Tibial artery (tissue), 4 donors: ENCODE data around the gene HOXC12.

Experiments used
- DNase-seq, 2 donors: peaks; one replicate each; pipeline ENCODE4 v3.0.0-alpha.2; 2019
- H3K27ac ChIP-seq, 2 donors: fragments of 200-600 bp; sonication (generic) in 1 of 2; 1 replicate in 1 of 2; 2 replicates in 1 of 2; pipeline ENCODE4 v1.5.1; 2018 to 2019; ENCODE audit warnings: mild to moderate bottlenecking in 1 of 2
- H3K27me3 ChIP-seq, 2 donors: fragments of 200-600 bp; sonication (generic) in 1 of 2; one replicate each; pipeline versions ENCODE4 v1.5.1 to v1.6.0; 2016 to 2019
- H3K36me3 ChIP-seq, 3 donors: fragments of 200-600 bp; sonication (generic) in 2 of 3; one replicate each; pipeline ENCODE4 v1.5.1; 2016 to 2019; ENCODE audit warnings: mild to moderate bottlenecking in 2 of 3
- H3K4me1 ChIP-seq, 4 donors: fragments of 200-600 bp; sonication (generic) in 2 of 4; 1 replicate in 3 of 4; 2 replicates in 1 of 4; pipeline ENCODE4 v1.5.1; 2016 to 2019
- H3K4me3 ChIP-seq, 2 donors: fragments of 200-600 bp; sonication (generic) in 1 of 2; 1 replicate in 1 of 2; 2 replicates in 1 of 2; pipeline ENCODE4 v1.5.1; 2018 to 2019; ENCODE audit warnings: mild to moderate bottlenecking in 2 of 2
- H3K9me3 ChIP-seq, 3 donors: fragments of 200-600 bp; sonication (generic) in 1 of 3; one replicate each; pipeline ENCODE4 v1.5.1; 2016 to 2019
- intact Hi-C: fragments of 100-400 bp; cut with DNase I; formaldehyde crosslinking; loops from one replicate; pipeline ENCODE4 v1.15.0; 2023; ENCODE audit warnings: low total_unique reads
- TF ChIP-seq, protein P1 (sequence below), 2 experiments: fragments of 200-600 bp in 1 of 2; fragments of 450-650 bp in 1 of 2; IDR thresholded peaks; one replicate each; pipeline ENCODE4 v1.5.1; 2017 to 2019; ENCODE audit warnings: antibody characterized with exemption in 2 of 2, mild to moderate bottlenecking in 1 of 2, moderate library complexity in 1 of 2

Gene HOXC12

DNA sequence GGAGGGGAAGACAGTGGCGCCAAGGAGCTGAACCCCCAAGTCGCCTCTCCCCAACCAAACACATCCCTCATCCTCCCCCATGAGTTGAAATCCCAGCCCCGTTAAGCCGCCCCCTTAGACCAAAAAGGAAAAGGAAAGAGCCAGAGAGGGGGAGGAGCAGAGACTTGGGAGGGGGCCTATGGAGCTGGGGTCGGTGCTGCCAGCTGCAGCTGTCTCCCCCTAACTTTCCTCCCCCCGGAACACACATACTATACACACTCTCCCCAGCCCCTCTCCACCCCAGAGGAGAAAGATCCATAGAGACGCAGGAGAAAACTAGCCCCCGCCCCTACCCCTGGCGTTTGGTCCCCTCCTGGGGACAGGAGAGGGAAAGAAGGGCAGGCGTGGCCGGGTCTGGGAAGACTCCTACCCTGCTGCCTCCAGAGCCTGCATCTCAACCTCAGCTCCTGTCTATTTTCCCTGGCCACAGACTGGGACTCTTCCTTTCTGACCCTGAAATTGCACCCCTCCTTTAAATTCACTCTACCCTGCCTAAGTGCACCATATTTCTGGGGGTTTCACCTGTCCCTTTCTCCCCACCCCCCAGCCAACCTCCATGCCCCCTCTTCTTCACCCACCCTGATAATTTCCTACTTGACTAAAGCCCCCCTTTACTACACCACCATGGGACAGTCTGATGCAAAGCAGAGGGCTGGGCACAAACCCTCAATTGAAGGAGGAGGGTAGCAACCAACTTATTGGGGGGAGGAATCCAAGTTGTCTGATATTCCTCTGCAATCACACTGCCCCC lies 43.6 kb downstream of the HOXC12 start:
- peak overlapping the region; percentile 64 to 76 for H3K4me3 ChIP-seq
- intact Hi-C loops = no loop called here
- TF ChIP-seq, protein P1, sequence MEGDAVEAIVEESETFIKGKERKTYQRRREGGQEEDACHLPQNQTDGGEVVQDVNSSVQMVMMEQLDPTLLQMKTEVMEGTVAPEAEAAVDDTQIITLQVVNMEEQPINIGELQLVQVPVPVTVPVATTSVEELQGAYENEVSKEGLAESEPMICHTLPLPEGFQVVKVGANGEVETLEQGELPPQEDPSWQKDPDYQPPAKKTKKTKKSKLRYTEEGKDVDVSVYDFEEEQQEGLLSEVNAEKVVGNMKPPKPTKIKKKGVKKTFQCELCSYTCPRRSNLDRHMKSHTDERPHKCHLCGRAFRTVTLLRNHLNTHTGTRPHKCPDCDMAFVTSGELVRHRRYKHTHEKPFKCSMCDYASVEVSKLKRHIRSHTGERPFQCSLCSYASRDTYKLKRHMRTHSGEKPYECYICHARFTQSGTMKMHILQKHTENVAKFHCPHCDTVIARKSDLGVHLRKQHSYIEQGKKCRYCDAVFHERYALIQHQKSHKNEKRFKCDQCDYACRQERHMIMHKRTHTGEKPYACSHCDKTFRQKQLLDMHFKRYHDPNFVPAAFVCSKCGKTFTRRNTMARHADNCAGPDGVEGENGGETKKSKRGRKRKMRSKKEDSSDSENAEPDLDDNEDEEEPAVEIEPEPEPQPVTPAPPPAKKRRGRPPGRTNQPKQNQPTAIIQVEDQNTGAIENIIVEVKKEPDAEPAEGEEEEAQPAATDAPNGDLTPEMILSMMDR (IDR thresholded peaks at IDR 0.05) = no peak

DNA sequence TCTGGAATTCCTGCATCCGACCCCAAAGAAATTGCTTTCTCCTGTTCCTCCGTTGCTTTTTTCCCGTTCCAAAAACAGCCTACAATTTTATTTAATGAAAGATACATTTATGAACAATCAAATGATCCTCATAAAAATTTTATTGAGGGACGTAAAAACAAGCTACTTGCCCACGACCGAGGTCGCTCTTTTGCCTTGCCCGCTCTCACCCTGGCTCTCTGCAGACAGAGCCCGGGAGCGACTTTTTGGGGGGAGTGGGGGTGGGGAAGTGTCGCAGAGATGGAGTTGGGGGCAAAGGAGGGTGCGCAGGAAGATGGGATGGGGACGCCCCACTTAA lies 44.2 kb downstream of the HOXC12 start:
- H3K27me3 ChIP-seq = no peaks in the 10 kb centered on the region
- H3K27ac ChIP-seq = peak overlapping the region; percentile 93 to 98
- H3K4me1 ChIP-seq = peaks cover 4 to 63% (median 43%) of the 10 kb centered on the region in 4 donors
- no peaks in the 10 kb centered on the region for H3K9me3 ChIP-seq
- intact Hi-C loops = no loop called here
- TF ChIP-seq, protein P1 (IDR thresholded peaks at IDR 0.05) = no peak
- H3K36me3 ChIP-seq = no peaks in the 10 kb centered on the region
- peak overlapping the region; percentile 64 to 76 for H3K4me3 ChIP-seq
- no peak for DNase-seq

More for the DNA sequence above, 43.6 kb downstream of the HOXC12 start:
- H3K27me3 ChIP-seq = no peaks in the 10 kb centered on the region
- H3K4me1 ChIP-seq = peaks cover 4 to 63% (median 43%) of the 10 kb centered on the region in 4 donors
- H3K9me3 ChIP-seq = no peaks in the 10 kb centered on the region
- no peaks in the 10 kb centered on the region for H3K36me3 ChIP-seq
- H3K27ac ChIP-seq = peak overlapping the region; percentile 93 to 98
- no peak for DNase-seq

GRCh38 chr12:53999559-54000115 lies 44.9 kb downstream of the HOXC12 start:
- H3K27ac ChIP-seq = peak overlapping the region; percentile 93 to 98
- peak; percentile 80 to 81 for DNase-seq
- peak overlapping the region; percentile 64 to 76 for H3K4me3 ChIP-seq
- no peaks in the 10 kb centered on the region for H3K27me3 ChIP-seq
- peaks cover 2 to 68% (median 44%) of the 10 kb centered on the region in 4 donors for H3K4me1 ChIP-seq
- no peaks in the 10 kb centered on the region for H3K36me3 ChIP-seq
- H3K9me3 ChIP-seq = no peaks in the 10 kb centered on the region
- TF ChIP-seq, protein P1 (IDR thresholded peaks at IDR 0.05) = no peak
- intact Hi-C loops = no loop called here

DNA sequence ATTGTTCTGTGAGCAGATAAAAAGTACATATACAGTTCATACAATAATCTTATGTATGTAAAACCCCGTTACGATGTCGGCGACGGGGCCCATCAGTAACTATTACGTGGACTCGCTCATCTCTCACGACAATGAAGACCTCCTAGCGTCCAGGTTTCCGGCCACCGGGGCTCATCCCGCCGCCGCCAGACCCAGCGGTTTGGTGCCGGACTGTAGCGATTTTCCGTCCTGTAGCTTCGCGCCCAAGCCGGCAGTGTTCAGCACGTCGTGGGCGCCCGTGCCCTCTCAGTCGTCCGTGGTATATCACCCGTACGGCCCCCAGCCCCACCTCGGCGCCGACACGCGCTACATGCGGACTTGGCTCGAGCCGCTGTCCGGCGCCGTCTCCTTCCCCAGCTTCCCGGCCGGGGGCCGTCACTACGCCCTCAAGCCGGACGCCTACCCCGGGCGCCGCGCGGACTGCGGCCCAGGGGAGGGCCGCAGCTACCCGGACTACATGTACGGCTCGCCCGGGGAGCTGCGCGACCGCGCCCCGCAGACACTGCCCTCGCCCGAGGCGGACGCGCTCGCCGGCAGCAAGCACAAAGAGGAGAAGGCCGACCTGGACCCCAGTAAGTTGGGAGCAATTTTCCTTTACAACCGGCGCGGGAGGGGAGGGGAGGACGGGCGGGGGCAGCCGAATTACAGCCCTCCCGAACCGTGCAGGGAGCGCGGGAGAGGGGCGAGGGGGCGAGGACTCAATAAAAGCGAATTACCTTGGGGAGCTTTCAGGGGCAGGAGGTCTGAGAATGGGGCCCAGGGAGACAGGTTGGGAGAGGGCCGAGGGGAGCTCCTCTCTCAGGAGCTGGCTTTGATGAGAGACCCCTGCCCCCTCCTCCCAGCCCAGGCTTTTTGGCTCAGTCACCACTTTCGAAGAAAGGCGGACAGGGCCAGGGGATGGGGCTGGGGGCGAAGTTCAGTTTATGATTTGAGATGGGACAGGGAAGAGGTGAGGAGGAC lies 45.7 kb downstream of the HOXC12 start, which contains the start of gene HOXC9:
Gene HOXC9 (plus strand): TSS at position 46 of the 999 bp plus-strand sequence. CDS start 28 bp downstream, at position 74.
- Histone ChIP-seq H3K27ac (peak within 1 kb of the TSS; percentile 93 to 98), H3K4me1 (peaks cover 0 to 74% (median 45%) of the 10 kb centered on the region in 4 donors)
- no peak for DNase-seq

More for the DNA sequence above, 45.7 kb downstream of the HOXC12 start, which contains the start of gene HOXC9:
- Histone ChIP-seq H3K36me3 (no peaks in the 10 kb centered on the region), H3K27me3 (no peaks in the 10 kb centered on the region), H3K9me3 (no peaks in the 10 kb centered on the region), H3K4me3 (peak within 1 kb of the TSS; percentile 64 to 76)
- TF ChIP-seq, protein P1 (IDR thresholded peaks at IDR 0.05) = no peak
- intact Hi-C loops = no loop called here
